K562 (cell line): ENCODE data around the gene ABITRAM. TPM values are rescaled to one million over a fixed set of nuclear protein-coding genes. Genes with fewer than 3 reads are reported as not detected.
"Not testable (repeated sequence)": the region's sequence is repeated elsewhere in the genome, so short reads cannot be mapped to it uniquely, and the experiment has no call there.

Experiments used
- ATAC-seq: fragments of 200-7000 bp; cut with Tn5 transposase; 3 replicates; pipeline ENCODE4 v1.9.1; 2020; ENCODE audit warnings: moderate library complexity
- BruUV-seq: library from RNA; stranded (reverse); fragments of 400-500 nt; replicated peaks from 2 replicates; lab custom pipeline; 2021; lab: Mats Ljungman, UMichigan
- CTCF ChIA-PET: fragments of 300-600 bp; formaldehyde crosslinking; extraction: SDS; loops from one replicate; lab custom pipeline; 2021; ENCODE audit warnings: low intra/inter-chr PET ratio; lab: Yijun Ruan, JAX
- POLR2A ChIA-PET: fragments of 300-600, 350-650 bp; sonication (Branson Sonifier 250); formaldehyde crosslinking; extraction: SDS; loops from one replicate; lab custom pipeline; 2021; ENCODE audit warnings: antibody characterized with exemption, inconsistent platforms; lab: Yijun Ruan, JAX
- DNase-seq, 4 experiments: peaks; one replicate each; pipeline versions ENCODE4 v3.0.0 to v3.0.0-alpha.2; 2011 to 2018; ENCODE audit warnings: low spot score in 3 of 4, mixed read lengths in 3 of 4; ENCODE audit errors: extremely low read depth in 1 of 4
- FAIRE-seq: peaks from 2 replicates; lab custom pipeline; 2011; peaks lifted over from hg19 to GRCh38; lab: Jason Lieb, UNC
- H2AFZ ChIP-seq: 2 replicates; pipeline ENCODE4 v1.6.0; 2011; ENCODE audit warnings: low read depth, low read length, control low read depth, inconsistent platforms
- H3K27ac ChIP-seq: fragments of 200-600 bp; 3 replicates; pipeline ENCODE4 v1.8.0; 2011; ENCODE audit warnings: low read depth, mild to moderate bottlenecking, control low read depth, inconsistent platforms, low read length, moderate library complexity, mixed read lengths; ENCODE audit errors: extremely low read depth
- H3K27me3 ChIP-seq, 2 experiments: fragments of 300-600 bp in 1 of 2; 2 replicates in 1 of 2; 3 replicates in 1 of 2; pipeline versions ENCODE4 v1.6.0 to v1.8.0; 2011; ENCODE audit warnings: inconsistent platforms in 2 of 2, low read length in 2 of 2, mild to moderate bottlenecking in 1 of 2, mixed read lengths in 1 of 2, moderate library complexity in 1 of 2; ENCODE audit not compliant: control insufficient read depth in 2 of 2, insufficient read depth in 2 of 2
- H3K36me3 ChIP-seq: fragments of 300-600 bp; 3 replicates; pipeline ENCODE4 v1.8.0; 2011; ENCODE audit warnings: mild to moderate bottlenecking, low read length, inconsistent platforms; ENCODE audit not compliant: control insufficient read depth, insufficient read depth
- H3K4me1 ChIP-seq, 2 experiments: fragments of 200-600 bp in 1 of 2; replicated peaks in 1 of 2; 2 replicates in 1 of 2; 3 replicates in 1 of 2; pipeline versions ENCODE4 v1.5.1 to v1.8.0; 2011; ENCODE audit warnings: inconsistent platforms in 2 of 2, low read length in 2 of 2, mild to moderate bottlenecking in 1 of 2, mixed read lengths in 1 of 2, moderate library complexity in 1 of 2; ENCODE audit not compliant: control insufficient read depth in 2 of 2, insufficient read depth in 2 of 2
- H3K4me2 ChIP-seq: 2 replicates; pipeline ENCODE4 v1.6.1; 2011; ENCODE audit warnings: low read length, control low read depth, inconsistent platforms, mixed read lengths; ENCODE audit not compliant: insufficient read depth
- H3K4me3 ChIP-seq: fragments of 200-600 bp; sonication (generic), shearing (Covaris generic); 2 replicates; pipeline ENCODE4 v1.5.1; 2016; ENCODE audit warnings: control low read depth, inconsistent platforms
- H3K79me2 ChIP-seq: fragments of 200-600 bp; 3 replicates; pipeline ENCODE4 v1.8.0; 2011; ENCODE audit warnings: low read length, inconsistent platforms; ENCODE audit not compliant: control insufficient read depth, insufficient read depth
- H3K9ac ChIP-seq, 2 experiments: 2 replicates each; pipeline versions ENCODE4 v1.6.0 to v1.6.1; 2011; ENCODE audit warnings: low read depth in 2 of 2, low read length in 2 of 2, control low read depth in 1 of 2, inconsistent platforms in 1 of 2, mild to moderate bottlenecking in 1 of 2, mixed read lengths in 1 of 2; ENCODE audit not compliant: insufficient read depth in 1 of 2
- H3K9me1 ChIP-seq: one replicate; pipeline ENCODE4 v1.6.0; 2011; ENCODE audit warnings: inconsistent platforms, mild to moderate bottlenecking, low read length, moderate library complexity; ENCODE audit not compliant: control insufficient read depth, insufficient read depth
- H3K9me3 ChIP-seq: replicated peaks from 2 replicates; pipeline ENCODE4 v1.5.1; 2011; ENCODE audit warnings: low read depth, low read length, inconsistent platforms; ENCODE audit not compliant: control insufficient read depth, insufficient read depth
- H4K20me1 ChIP-seq: replicated peaks from 2 replicates; pipeline ENCODE4 v1.6.1; 2011; ENCODE audit warnings: low read length, inconsistent platforms, mixed read lengths; ENCODE audit not compliant: control insufficient read depth, insufficient read depth
- BRCA1 ChIP-seq, 2 experiments: fragments of 450-650 bp in 1 of 2; sonication (generic) in 1 of 2; formaldehyde crosslinking in 1 of 2; IDR thresholded peaks; 2 replicates each; pipeline versions ENCODE4 v1.5.0 to v1.6.1; 2017 to 2020; ENCODE audit warnings: mild to moderate bottlenecking in 1 of 2, missing genetic modification reagents in 1 of 2
- EZH2 ChIP-seq: IDR thresholded peaks from 2 replicates; pipeline ENCODE4 v1.6.1; 2012; ENCODE audit warnings: low read depth, mild to moderate bottlenecking, inconsistent platforms, low read length, borderline replicate concordance
- FOSL1 ChIP-seq: fragments of 200-800 bp; sonication (Bioruptor generic); conservative IDR thresholded peaks from 2 replicates; pipeline ENCODE4 v1.6.1; 2016; ENCODE audit warnings: missing genetic modification characterization, missing compliant biosample characterization
- POLR2AphosphoS5 ChIP-seq: IDR thresholded peaks from 2 replicates; pipeline ENCODE4 v1.6.1; 2011; ENCODE audit warnings: mild to moderate bottlenecking, low read depth, low read length, moderate library complexity; ENCODE audit not compliant: control insufficient read depth, insufficient read depth
- VEZF1 ChIP-seq: fragments of 200-800 bp; sonication (Bioruptor generic); IDR thresholded peaks from 2 replicates; pipeline ENCODE4 v1.6.1; 2017; ENCODE audit warnings: missing genetic modification characterization, missing compliant biosample characterization
- WGBS: fragments of 100-300 bp; shearing (Covaris generic); methylation state at CpG from one replicate; pipeline ENCODE4 v1.1.6; 2016; ENCODE audit warnings: low coverage, mixed read lengths; ENCODE audit not compliant: insufficient coverage; ENCODE audit errors: missing lambda C conversion rate; 5-methylcytosine and 5-hydroxymethylcytosine counted together
- in situ Hi-C: fragments of 300-500 bp; cut with MboI; formaldehyde crosslinking; loops from 4 replicates; pipeline ENCODE4 v1.15.0; 2018; ENCODE audit warnings: inconsistent platforms, mixed read lengths
- intact Hi-C: fragments of 100-400 bp; cut with micrococcal nuclease; formaldehyde crosslinking; loops from 2 replicates; pipeline ENCODE4 v1.14.2; 2022
- polyA plus RNA-seq, 8 experiments: library from polyadenylated mRNA; depleted of rRNA in 4 of 8; stranded (reverse) in 5 of 8; unstranded in 3 of 8; fragments of >200 nt; fragmentation: Nextera tagmentation in 2 of 8; fragmentation: Illumina TruSeq in 1 of 8; extraction: Ambion mirVana in 2 of 8; extraction: Trizol in 1 of 8; gene quantifications; 2 replicates each; pipeline versions ENCODE4 v1.2.1 to v1.2.3, GENCODE V29; 2011 to 2014; ENCODE audit warnings: inconsistent platforms in 1 of 8, missing spikeins in 1 of 8
- total RNA-seq, 7 experiments: library from RNA; depleted of rRNA in 6 of 7; stranded (reverse); fragments of >200 nt in 6 of 7; fragmentation: Illumina TruSeq in 2 of 7; extraction: Trizol in 2 of 7; gene quantifications; 2 replicates each; pipeline versions ENCODE4 v1.2.1 to v1.2.3, GENCODE V29; 2011 to 2021; ENCODE audit warnings: low replicate concordance in 1 of 7
- TF ChIP-seq, protein P1 (sequence below), 2 experiments: fragments of 450-650 bp in 1 of 2; sonication (generic) in 1 of 2; formaldehyde crosslinking in 1 of 2; IDR thresholded peaks; 2 replicates each; pipeline versions ENCODE4 v1.7.1 to v1.9.0; 2016 to 2022; ENCODE audit warnings: inconsistent platforms in 1 of 2, mild to moderate bottlenecking in 1 of 2, missing genetic modification reagents in 1 of 2

Gene ABITRAM
- total and polyA plus RNA-seq, 9 of the 15 experiments (the other 6 are each of a cell fraction or from before 2014, with no cell fraction given), result 8.9 to 47.6 (median 28.4) TPM

DNA sequence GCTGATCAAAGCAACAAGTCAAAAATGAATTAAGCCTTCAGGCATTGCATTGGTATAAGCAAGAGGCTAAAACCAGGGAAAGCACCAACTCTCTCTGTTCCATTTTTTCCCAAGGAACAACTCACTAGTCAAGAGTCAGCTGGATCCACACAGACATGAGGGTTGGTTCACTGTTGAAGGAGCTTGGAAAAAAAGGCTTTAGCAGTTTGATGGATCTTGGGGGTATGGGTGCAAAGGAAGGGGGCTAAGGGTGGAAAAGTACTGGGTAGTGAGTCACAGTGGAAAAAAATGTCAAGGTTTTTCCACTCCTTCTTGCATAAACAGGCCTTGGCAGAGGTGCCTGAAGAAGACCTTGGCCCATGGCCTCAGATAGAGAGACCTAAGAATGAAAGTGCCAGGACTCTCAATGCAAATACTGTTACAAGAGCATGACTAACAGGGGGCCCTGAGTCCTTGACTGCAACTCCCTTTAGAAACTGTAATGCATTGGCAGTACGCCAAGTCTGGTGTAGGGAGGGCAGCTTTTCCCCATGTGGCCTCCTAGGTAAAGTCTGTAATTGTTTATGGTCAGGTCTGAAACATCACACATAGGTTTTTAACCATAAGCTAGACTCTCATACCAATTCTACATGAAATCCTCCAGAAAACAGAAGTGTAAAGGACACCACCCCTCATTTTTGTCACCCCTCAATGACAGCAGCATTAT lies 48.4 kb upstream of the ABITRAM start (continued):
- no peak for TF ChIP-seq BRCA1 (IDR thresholded peaks at IDR 0.05)
- TF ChIP-seq BRCA1 (CRISPR knock-in tag; IDR thresholded peaks at IDR 0.05), result no peak
- no peak for TF ChIP-seq EZH2
- peak; percentile 76 for TF ChIP-seq FOSL1
- 0 out of 2 replicates have a peak, but pooled peaks have one; percentile 16 for TF ChIP-seq POLR2AphosphoS5
- peak; percentile 51 for TF ChIP-seq VEZF1 (CRISPR knock-in tag)

DNA sequence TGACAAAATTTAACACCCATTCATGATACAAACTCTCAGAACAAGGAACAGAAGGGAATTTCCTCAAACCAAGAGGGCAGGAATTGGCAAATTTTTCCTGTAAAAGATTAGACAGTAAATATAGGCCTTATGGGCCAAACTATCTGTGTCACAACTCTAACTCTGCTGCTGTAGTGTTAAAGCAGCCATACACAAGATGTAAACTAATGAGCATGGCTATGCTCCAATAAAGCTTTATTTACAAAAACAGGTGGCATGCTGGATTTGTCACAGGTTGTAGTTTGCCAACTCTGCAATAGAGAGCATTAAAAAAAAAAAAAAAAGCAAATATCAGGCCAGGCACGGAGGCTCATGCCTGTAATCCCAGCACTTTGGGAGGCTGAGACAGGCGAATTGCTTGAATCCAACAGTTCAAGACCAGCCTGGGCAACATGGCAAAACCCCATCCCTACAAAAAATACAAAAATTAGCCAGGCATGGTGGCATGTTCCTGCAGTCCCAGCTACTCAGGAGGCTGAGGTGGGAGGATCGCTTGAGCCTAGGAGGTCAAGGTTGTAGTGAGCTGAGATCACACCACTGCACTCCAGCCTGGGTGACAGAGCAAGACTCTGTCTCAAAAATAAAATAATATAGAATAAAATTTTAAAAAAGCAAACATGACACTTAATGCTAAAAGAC lies 47.5 kb upstream of the ABITRAM start:
- WGBS, result 66% methylated on average over 3 of the region's 3 CpGs
- H3K36me3 ChIP-seq, result peaks cover 67% of the 10 kb centered on the region
- CTCF ChIA-PET, result not testable (repeated sequence)

More for the DNA sequence above, 47.5 kb upstream of the ABITRAM start:
- H3K79me2 ChIP-seq, H3K27me3 ChIP-seq, DNase-seq, H3K4me1 ChIP-seq, BruUV-seq, ATAC-seq, H4K20me1 ChIP-seq, H3K4me2 ChIP-seq, H3K9ac ChIP-seq, H3K4me3 ChIP-seq, in situ Hi-C loops, H2AFZ ChIP-seq, FAIRE-seq, H3K9me1 ChIP-seq, H3K9me3 ChIP-seq: not testable (repeated sequence)
- intact Hi-C loops, result loop anchor here (5.0 to 10.0 kb wide), 3 partner anchors 66 to 438 kb away; partner anchors contain the start of gene EPB41L4B
- TF ChIP-seq, protein P1, sequence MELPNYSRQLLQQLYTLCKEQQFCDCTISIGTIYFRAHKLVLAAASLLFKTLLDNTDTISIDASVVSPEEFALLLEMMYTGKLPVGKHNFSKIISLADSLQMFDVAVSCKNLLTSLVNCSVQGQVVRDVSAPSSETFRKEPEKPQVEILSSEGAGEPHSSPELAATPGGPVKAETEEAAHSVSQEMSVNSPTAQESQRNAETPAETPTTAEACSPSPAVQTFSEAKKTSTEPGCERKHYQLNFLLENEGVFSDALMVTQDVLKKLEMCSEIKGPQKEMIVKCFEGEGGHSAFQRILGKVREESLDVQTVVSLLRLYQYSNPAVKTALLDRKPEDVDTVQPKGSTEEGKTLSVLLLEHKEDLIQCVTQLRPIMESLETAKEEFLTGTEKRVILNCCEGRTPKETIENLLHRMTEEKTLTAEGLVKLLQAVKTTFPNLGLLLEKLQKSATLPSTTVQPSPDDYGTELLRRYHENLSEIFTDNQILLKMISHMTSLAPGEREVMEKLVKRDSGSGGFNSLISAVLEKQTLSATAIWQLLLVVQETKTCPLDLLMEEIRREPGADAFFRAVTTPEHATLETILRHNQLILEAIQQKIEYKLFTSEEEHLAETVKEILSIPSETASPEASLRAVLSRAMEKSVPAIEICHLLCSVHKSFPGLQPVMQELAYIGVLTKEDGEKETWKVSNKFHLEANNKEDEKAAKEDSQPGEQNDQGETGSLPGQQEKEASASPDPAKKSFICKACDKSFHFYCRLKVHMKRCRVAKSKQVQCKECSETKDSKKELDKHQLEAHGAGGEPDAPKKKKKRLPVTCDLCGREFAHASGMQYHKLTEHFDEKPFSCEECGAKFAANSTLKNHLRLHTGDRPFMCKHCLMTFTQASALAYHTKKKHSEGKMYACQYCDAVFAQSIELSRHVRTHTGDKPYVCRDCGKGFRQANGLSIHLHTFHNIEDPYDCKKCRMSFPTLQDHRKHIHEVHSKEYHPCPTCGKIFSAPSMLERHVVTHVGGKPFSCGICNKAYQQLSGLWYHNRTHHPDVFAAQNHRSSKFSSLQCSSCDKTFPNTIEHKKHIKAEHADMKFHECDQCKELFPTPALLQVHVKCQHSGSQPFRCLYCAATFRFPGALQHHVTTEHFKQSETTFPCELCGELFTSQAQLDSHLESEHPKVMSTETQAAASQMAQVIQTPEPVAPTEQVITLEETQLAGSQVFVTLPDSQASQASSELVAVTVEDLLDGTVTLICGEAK (IDR thresholded peaks at IDR 0.05), result peak; percentile 77
- TF ChIP-seq, protein P1 (CRISPR knock-in tag; IDR thresholded peaks at IDR 0.05), result not testable (repeated sequence)
- peak overlapping the region; percentile 23; the same call in 1 of the 3 replicates for H3K27ac ChIP-seq
- POLR2A ChIA-PET, result interaction anchor here (0.6 to 0.9 kb wide), 2 partner anchors 32 to 270 kb away, joined by 3 to 5 read pairs; no protein-coding TSS in a partner anchor
